ENCODE data around the gene ALPL. TPM values are rescaled to one million over a fixed set of nuclear protein-coding genes. Genes with fewer than 3 reads are reported as not detected.

The ALPL gene
- total and polyA plus RNA-seq, 12 donors, result 21.9 to 752 (median 70.6) TPM

- WGBS, 4 donors, result 11 to 37% (median 23%) methylated on average over 11 to 24 of the region's 24 CpGs
- H3K27me3 ChIP-seq, result no peaks in the 10 kb centered on the region
- H3K36me3 ChIP-seq (replicated peaks in 1 of 2), result no peaks in the 10 kb centered on the region
- no peaks in the 10 kb centered on the region for H3K9me3 ChIP-seq (replicated peaks in 1 of 3)
- TF ChIP-seq CTCF (IDR thresholded peaks at IDR 0.05) (peak in 1 of 6 experiments; percentile 19), POLR2A (IDR thresholded peaks at IDR 0.05) (peak in 1 of 2 donors; percentile 77)
- DNase-seq, result peak; percentile 87 to 99 (median 97)
- H3K4me1 ChIP-seq (replicated peaks in 1 of 2), result peaks cover 23 to 25% of the 10 kb centered on the region in 2 donors
- H3K27ac ChIP-seq, result peak overlapping the region in 4 of 5 donors; percentile 6 to 89 (median 76)
- no peak overlapping the region for H3K4me3 ChIP-seq
- intact Hi-C loops (cut with DNase I), result no loop called here
Measured at GRCh38 chr1:21586846-21587601, 77.8 kb downstream of the ALPL start.

GRCh38 chr1:21587602-21587953, 78.4 kb downstream of the ALPL start:
- H3K27me3 ChIP-seq, result no peaks in the 10 kb centered on the region
- WGBS, 4 donors, result 90 to 100% (median 91%) methylated on average over 1 to 5 of the region's 5 CpGs
- peak overlapping the region in 4 of 5 donors; percentile 3 to 89 (median 76) for H3K27ac ChIP-seq
- H3K36me3 ChIP-seq (replicated peaks in 1 of 2), result no peaks in the 10 kb centered on the region
- DNase-seq, result no peak
- H3K9me3 ChIP-seq (replicated peaks in 1 of 3), result no peaks in the 10 kb centered on the region
- intact Hi-C loops (cut with DNase I), result no loop called here
- no peak for TF ChIP-seq CTCF (IDR thresholded peaks at IDR 0.05)
- TF ChIP-seq POLR2A (IDR thresholded peaks at IDR 0.05), result no peak
- H3K4me1 ChIP-seq (replicated peaks in 1 of 2), result peaks cover 23 to 25% of the 10 kb centered on the region in 2 donors
- no peak overlapping the region for H3K4me3 ChIP-seq

- intact Hi-C loops (cut with DNase I), result no loop called here
- WGBS, 4 donors, result 64 to 84% (median 74%) methylated on average over 3 to 5 of the region's 5 CpGs
- H3K27me3 ChIP-seq, result no peaks in the 10 kb centered on the region
Measured at GRCh38 chr1:21589618-21590017, 80.4 kb downstream of the ALPL start.

More at GRCh38 chr1:21589618-21590017, 80.4 kb downstream of the ALPL start:
- no peak overlapping the region for H3K27ac ChIP-seq
- no peak overlapping the region for H3K4me3 ChIP-seq
- no peak for TF ChIP-seq CTCF (IDR thresholded peaks at IDR 0.05)
- TF ChIP-seq POLR2A (IDR thresholded peaks at IDR 0.05), result no peak
- H3K4me1 ChIP-seq (replicated peaks in 1 of 2), result peaks cover 23 to 25% of the 10 kb centered on the region in 2 donors
- H3K9me3 ChIP-seq (replicated peaks in 1 of 3), result no peaks in the 10 kb centered on the region
- DNase-seq, result no peak
- no peaks in the 10 kb centered on the region for H3K36me3 ChIP-seq (replicated peaks in 1 of 2)
